HL-60 (cell line): ENCODE measurements around the gene RANBP9.

Experiments
- DNase-seq, 2 experiments: peaks; one replicate each; pipeline ENCODE4 v3.0.0-alpha.2; 2010 to 2020; ENCODE audit warnings: low read depth in 1 of 2, low spot score in 1 of 2
- H3K27ac ChIP-seq: fragments of 250-450 bp; sonication (Bioruptor Pico); replicated peaks from 2 replicates; pipeline ENCODE4 v1.5.1; 2020; ENCODE audit warnings: mild to moderate bottlenecking, moderate library complexity
- H3K27me3 ChIP-seq: fragments of 250-450 bp; sonication (Bioruptor Pico); 2 replicates; pipeline ENCODE4 v1.5.1; 2021; ENCODE audit warnings: mild to moderate bottlenecking, moderate library complexity; ENCODE audit not compliant: insufficient read depth, poor library complexity, severe bottlenecking
- H3K4me3 ChIP-seq: replicated peaks from 2 replicates; pipeline ENCODE4 v1.5.1; 2011; ENCODE audit warnings: mild to moderate bottlenecking, control low read depth, low read length; ENCODE audit not compliant: insufficient read depth
- GABPA ChIP-seq: IDR thresholded peaks from 2 replicates; pipeline ENCODE4 v1.6.1; 2012; ENCODE audit warnings: low read depth
- POLR2AphosphoS5 ChIP-seq: IDR thresholded peaks from 2 replicates; pipeline ENCODE4 v1.6.1; 2012; ENCODE audit warnings: low read depth
- SPI1 ChIP-seq: IDR thresholded peaks from 2 replicates; pipeline ENCODE4 v1.6.1; 2012; ENCODE audit warnings: low read depth, mild to moderate bottlenecking, borderline replicate concordance
- TF ChIP-seq, protein P1 (sequence below): IDR thresholded peaks from 2 replicates; pipeline ENCODE4 v1.6.1; 2012; ENCODE audit warnings: low read depth; ENCODE audit not compliant: insufficient replicate concordance
- TF ChIP-seq, protein P2 (sequence below): IDR thresholded peaks from one replicate; pipeline ENCODE4 v1.5.1; 2011; ENCODE audit warnings: low read length, control low read depth, inconsistent platforms; ENCODE audit not compliant: insufficient read depth

The RANBP9 gene

DNA sequence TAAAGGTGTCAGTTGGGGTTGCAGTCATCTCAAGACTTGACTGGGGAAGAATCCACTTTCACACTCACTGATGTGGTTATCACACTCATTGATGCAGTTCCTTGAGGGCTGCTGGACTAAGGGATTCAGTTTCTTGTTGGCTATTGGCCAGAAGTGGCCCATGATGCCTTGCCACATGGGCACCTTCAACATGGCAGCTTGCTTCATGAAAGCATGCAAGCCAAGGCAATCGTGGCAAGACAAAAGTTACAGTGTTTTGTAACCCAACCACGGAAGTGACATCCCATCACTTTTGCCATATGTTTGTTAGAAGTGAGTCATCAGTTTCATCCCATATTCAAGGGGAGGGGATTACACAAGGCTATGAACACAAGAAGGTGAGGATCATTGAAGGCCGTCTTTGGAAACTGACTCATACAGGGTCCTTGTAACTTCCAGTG, 3.8 kb upstream of the RANBP9 start:
- Histone ChIP-seq H3K4me3 (no peak overlapping the region), H3K27ac (peak overlapping the region; percentile 38), H3K27me3 (no peaks in the 10 kb centered on the region)
- TF ChIP-seq GABPA = no peak
- TF ChIP-seq SPI1 = no peak
- 0 out of 2 replicates have a peak, but pooled peaks have one; percentile 41 for TF ChIP-seq POLR2AphosphoS5
- TF ChIP-seq, protein P1, sequence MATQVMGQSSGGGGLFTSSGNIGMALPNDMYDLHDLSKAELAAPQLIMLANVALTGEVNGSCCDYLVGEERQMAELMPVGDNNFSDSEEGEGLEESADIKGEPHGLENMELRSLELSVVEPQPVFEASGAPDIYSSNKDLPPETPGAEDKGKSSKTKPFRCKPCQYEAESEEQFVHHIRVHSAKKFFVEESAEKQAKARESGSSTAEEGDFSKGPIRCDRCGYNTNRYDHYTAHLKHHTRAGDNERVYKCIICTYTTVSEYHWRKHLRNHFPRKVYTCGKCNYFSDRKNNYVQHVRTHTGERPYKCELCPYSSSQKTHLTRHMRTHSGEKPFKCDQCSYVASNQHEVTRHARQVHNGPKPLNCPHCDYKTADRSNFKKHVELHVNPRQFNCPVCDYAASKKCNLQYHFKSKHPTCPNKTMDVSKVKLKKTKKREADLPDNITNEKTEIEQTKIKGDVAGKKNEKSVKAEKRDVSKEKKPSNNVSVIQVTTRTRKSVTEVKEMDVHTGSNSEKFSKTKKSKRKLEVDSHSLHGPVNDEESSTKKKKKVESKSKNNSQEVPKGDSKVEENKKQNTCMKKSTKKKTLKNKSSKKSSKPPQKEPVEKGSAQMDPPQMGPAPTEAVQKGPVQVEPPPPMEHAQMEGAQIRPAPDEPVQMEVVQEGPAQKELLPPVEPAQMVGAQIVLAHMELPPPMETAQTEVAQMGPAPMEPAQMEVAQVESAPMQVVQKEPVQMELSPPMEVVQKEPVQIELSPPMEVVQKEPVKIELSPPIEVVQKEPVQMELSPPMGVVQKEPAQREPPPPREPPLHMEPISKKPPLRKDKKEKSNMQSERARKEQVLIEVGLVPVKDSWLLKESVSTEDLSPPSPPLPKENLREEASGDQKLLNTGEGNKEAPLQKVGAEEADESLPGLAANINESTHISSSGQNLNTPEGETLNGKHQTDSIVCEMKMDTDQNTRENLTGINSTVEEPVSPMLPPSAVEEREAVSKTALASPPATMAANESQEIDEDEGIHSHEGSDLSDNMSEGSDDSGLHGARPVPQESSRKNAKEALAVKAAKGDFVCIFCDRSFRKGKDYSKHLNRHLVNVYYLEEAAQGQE = no peak
- TF ChIP-seq, protein P2, sequence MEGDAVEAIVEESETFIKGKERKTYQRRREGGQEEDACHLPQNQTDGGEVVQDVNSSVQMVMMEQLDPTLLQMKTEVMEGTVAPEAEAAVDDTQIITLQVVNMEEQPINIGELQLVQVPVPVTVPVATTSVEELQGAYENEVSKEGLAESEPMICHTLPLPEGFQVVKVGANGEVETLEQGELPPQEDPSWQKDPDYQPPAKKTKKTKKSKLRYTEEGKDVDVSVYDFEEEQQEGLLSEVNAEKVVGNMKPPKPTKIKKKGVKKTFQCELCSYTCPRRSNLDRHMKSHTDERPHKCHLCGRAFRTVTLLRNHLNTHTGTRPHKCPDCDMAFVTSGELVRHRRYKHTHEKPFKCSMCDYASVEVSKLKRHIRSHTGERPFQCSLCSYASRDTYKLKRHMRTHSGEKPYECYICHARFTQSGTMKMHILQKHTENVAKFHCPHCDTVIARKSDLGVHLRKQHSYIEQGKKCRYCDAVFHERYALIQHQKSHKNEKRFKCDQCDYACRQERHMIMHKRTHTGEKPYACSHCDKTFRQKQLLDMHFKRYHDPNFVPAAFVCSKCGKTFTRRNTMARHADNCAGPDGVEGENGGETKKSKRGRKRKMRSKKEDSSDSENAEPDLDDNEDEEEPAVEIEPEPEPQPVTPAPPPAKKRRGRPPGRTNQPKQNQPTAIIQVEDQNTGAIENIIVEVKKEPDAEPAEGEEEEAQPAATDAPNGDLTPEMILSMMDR = no peak
- peak; percentile 81 to 93 for DNase-seq

DNA sequence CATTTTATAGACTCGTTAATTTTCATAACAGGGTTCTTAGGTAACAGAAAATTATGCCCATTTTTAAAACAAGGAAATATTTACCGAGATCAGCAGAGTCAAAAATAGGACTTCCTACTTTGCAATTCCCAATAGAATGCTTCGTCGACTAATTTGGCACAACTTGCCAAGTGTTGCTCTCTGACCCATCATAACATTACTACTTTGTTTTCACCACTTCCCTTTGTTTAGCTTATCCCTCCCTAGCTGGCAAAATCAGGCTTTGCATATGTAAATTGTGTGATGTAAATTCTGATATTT, 914 bp upstream of the RANBP9 start:
- peak overlapping the region; percentile 48 for H3K4me3 ChIP-seq
- H3K27ac ChIP-seq = peak overlapping the region; percentile 90
- no peak for TF ChIP-seq GABPA
- TF ChIP-seq, protein P1 = no peak
- TF ChIP-seq, protein P2 = no peak
- TF ChIP-seq SPI1 = peak; percentile 55; the same call in 1 of the 2 replicates
- peak in 1 of 2 experiments; percentile 13 for DNase-seq
- no peaks in the 10 kb centered on the region for H3K27me3 ChIP-seq

DNA sequence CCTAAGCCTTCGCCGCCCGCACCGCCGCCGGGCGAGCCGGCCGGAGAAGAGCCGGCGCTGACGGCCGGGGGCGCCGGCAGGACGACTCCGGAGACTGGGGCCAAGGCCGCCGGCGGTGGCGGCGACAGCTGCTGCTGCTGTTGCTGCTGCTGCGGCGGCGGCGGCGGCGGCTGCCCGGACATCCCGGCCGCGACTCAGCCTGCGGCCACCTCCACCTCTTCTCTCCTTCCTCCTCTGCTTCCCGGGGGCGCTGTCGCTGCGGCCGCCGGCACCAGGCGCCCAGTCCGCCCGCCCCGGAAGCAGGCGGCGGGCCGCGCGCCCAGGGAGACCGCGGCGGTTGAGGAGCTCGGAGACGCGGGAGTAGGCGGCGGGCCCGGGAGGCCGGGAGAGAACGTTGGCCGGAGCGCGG, 307 bp downstream of the RANBP9 start:
- no peak for TF ChIP-seq GABPA
- TF ChIP-seq SPI1 = no peak
- TF ChIP-seq, protein P1 = no peak
- TF ChIP-seq, protein P2 = no peak
- TF ChIP-seq POLR2AphosphoS5 = no peak
- Histone ChIP-seq H3K27ac (no peak overlapping the region), H3K27me3 (no peaks in the 10 kb centered on the region), H3K4me3 (peak overlapping the region; percentile 60)
- peak in 1 of 2 experiments; percentile 73 for DNase-seq
